B cell (primary cell): ENCODE measurements around the gene RET. TPM values are rescaled to one million over a fixed set of nuclear protein-coding genes. Genes with fewer than 3 reads are reported as not detected.

Source experiments
- ATAC-seq: fragments of 200-7000 bp; cut with Tn5 transposase; one replicate; pipeline ENCODE4 v1.10.0; 2021; ENCODE audit warnings: low read depth, mild to moderate bottlenecking, moderate number of reproducible peaks, moderate library complexity
- CTCF ChIA-PET: fragments of 350-600 bp; sonication (Branson Sonifier 250); formaldehyde crosslinking; loops from one replicate; lab custom pipeline; 2021; ENCODE audit warnings: antibody characterized with exemption, inconsistent platforms; lab: Charles Lee
- POLR2A ChIA-PET: fragments of 350-600 bp; sonication (Branson Sonifier 250); formaldehyde crosslinking; loops from one replicate; lab custom pipeline; 2021; ENCODE audit warnings: antibody characterized with exemption; lab: Charles Lee
- DNase-seq: peaks from one replicate; pipeline ENCODE4 v3.0.0; 2013
- H2AFZ ChIP-seq: 2 replicates; pipeline ENCODE4 v1.6.1; 2012; ENCODE audit warnings: mild to moderate bottlenecking, low read depth, low read length; ENCODE audit not compliant: insufficient read depth, poor library complexity, severe bottlenecking
- H3K27ac ChIP-seq, 2 donors: 1 replicate in 1 of 2; 2 replicates in 1 of 2; pipeline ENCODE4 v1.5.1; 2012 to 2013; ENCODE audit warnings: low read length in 2 of 2, mild to moderate bottlenecking in 2 of 2, moderate library complexity in 1 of 2
- H3K27me3 ChIP-seq, 4 experiments: fragments of 200-600 bp in 1 of 4; sonication (generic) in 1 of 4; replicated peaks in 1 of 4; 1 replicate in 2 of 4; 2 replicates in 2 of 4; pipeline versions ENCODE4 v1.6.1 to v1.7.0; 2013 to 2016; ENCODE audit warnings: low read length in 3 of 4, mild to moderate bottlenecking in 2 of 4, mixed read lengths in 1 of 4, moderate library complexity in 1 of 4; ENCODE audit not compliant: insufficient read depth in 4 of 4, control insufficient read depth in 3 of 4; ENCODE audit errors: control extremely low read depth in 1 of 4
- H3K36me3 ChIP-seq, 2 experiments: replicated peaks in 1 of 2; 1 replicate in 1 of 2; 2 replicates in 1 of 2; pipeline versions ENCODE4 v1.6.1 to v1.7.1; 2013; ENCODE audit warnings: low read length in 1 of 2; ENCODE audit not compliant: insufficient read depth in 2 of 2, control insufficient read depth in 1 of 2; ENCODE audit errors: control extremely low read depth in 1 of 2, extremely low read depth in 1 of 2
- H3K4me1 ChIP-seq, 2 donors: fragments of 200-600 bp in 1 of 2; sonication (generic) in 1 of 2; 1 replicate in 1 of 2; 2 replicates in 1 of 2; pipeline versions ENCODE4 v1.5.1 to v1.6.1; 2013 to 2017; ENCODE audit warnings: low read length in 2 of 2; ENCODE audit not compliant: control insufficient read depth in 2 of 2, insufficient read depth in 2 of 2
- H3K4me2 ChIP-seq: replicated peaks from 2 replicates; pipeline ENCODE3; 2012; ENCODE audit warnings: mild to moderate bottlenecking, low read depth, low read length; ENCODE audit not compliant: poor library complexity, severe bottlenecking
- H3K4me3 ChIP-seq, 5 experiments: fragments of 200-600 bp in 1 of 5; sonication (generic) in 1 of 5; 1 replicate in 3 of 5; 2 replicates in 2 of 5; pipeline versions ENCODE4 v1.5.1 to v1.7.0; 2011 to 2016; ENCODE audit warnings: low read length in 4 of 5, mild to moderate bottlenecking in 4 of 5, low read depth in 2 of 5, control low read depth in 1 of 5, moderate library complexity in 1 of 5; ENCODE audit not compliant: insufficient read depth in 1 of 5; ENCODE audit errors: control extremely low read depth in 1 of 5, extremely low read depth in 1 of 5
- H3K79me2 ChIP-seq: fragments of 200-600 bp; sonication (generic); one replicate; pipeline ENCODE4 v1.6.0; 2016; ENCODE audit warnings: low read length; ENCODE audit not compliant: control insufficient read depth, insufficient read depth
- H3K9ac ChIP-seq: fragments of 200-600 bp; sonication (generic); 2 replicates; pipeline ENCODE4 v1.6.1; 2017; ENCODE audit warnings: mild to moderate bottlenecking, low read length, moderate library complexity
- H3K9me3 ChIP-seq, 3 donors: one replicate each; pipeline versions ENCODE4 v1.6.1 to v1.7.1; 2013; ENCODE audit warnings: low read length in 2 of 3; ENCODE audit not compliant: control insufficient read depth in 2 of 3, insufficient read depth in 1 of 3; ENCODE audit errors: control extremely low read depth in 1 of 3
- H4K20me1 ChIP-seq: 2 replicates; pipeline ENCODE4 v1.6.0; 2012; ENCODE audit warnings: mild to moderate bottlenecking, low read length; ENCODE audit not compliant: insufficient read depth, control insufficient read depth, poor library complexity, severe bottlenecking
- H3K27ac Mint-ChIP-seq: one replicate; pipeline ENCODE4 v1.8.0; 2021; ENCODE audit warnings: mixed read lengths
- H3K27me3 Mint-ChIP-seq: one replicate; pipeline ENCODE4 v1.8.0; 2021; ENCODE audit warnings: mixed read lengths
- H3K4me1 Mint-ChIP-seq: one replicate; pipeline ENCODE4 v1.8.0; 2021; ENCODE audit warnings: mixed read lengths
- H3K4me3 Mint-ChIP-seq: one replicate; pipeline ENCODE4 v1.8.0; 2021; ENCODE audit warnings: mixed read lengths
- H3K9me3 Mint-ChIP-seq: one replicate; pipeline ENCODE4 v1.8.0; 2022; ENCODE audit warnings: mixed read lengths; ENCODE audit not compliant: insufficient read depth
- CTCF ChIP-seq: fragments of 200-600 bp; IDR thresholded peaks from one replicate; pipeline ENCODE4 v1.8.0; 2022; ENCODE audit warnings: antibody characterized with exemption, mild to moderate bottlenecking
- EZH2 ChIP-seq: IDR thresholded peaks from 2 replicates; pipeline ENCODE4 v1.6.1; 2012; ENCODE audit warnings: borderline replicate concordance, low read depth, mild to moderate bottlenecking, moderate library complexity, low read length; ENCODE audit not compliant: insufficient read depth, poor library complexity, severe bottlenecking
- WGBS: methylation state at CpG from one replicate; pipeline ENCODE4 v1.1.5; 2013; ENCODE audit warnings: missing lambda C conversion rate; ENCODE audit not compliant: insufficient coverage; 5-methylcytosine and 5-hydroxymethylcytosine counted together
- intact Hi-C: fragments of 100-400 bp; cut with micrococcal nuclease; formaldehyde crosslinking; loops from one replicate; pipeline ENCODE4 v1.10.0; 2022
- polyA plus RNA-seq: library from polyadenylated mRNA; depleted of rRNA; stranded (reverse); fragments of >200 nt; gene quantifications from 2 replicates; pipeline ENCODE4 v1.2.3, GENCODE V29; 2012
- total RNA-seq, 2 donors: library from RNA; stranded (reverse); fragments of 120-200 nt in 1 of 2; gene quantifications; 1 replicate in 1 of 2; 2 replicates in 1 of 2; pipeline versions ENCODE4 v1.2.3 to v1.2.4, GENCODE V29; 2013 to 2022

Gene RET
- total and polyA plus RNA-seq, 2 donors (not counting 1 experiment from before 2014, with no cell fraction given): 0.16 to 0.27 TPM

GRCh38 chr10:43032613-43033012 lies 44.3 kb upstream of the RET start:
- Histone ChIP-seq H3K9ac (no peak overlapping the region), H3K9me3 (peaks cover 5 to 17% (median 7%) of the 10 kb centered on the region in 3 donors), H4K20me1 (no peaks in the 10 kb centered on the region), H3K4me2 (no peak overlapping the region), H3K4me3 (no peak overlapping the region), H2AFZ (no peak overlapping the region), H3K27me3 (peaks cover 0 to 2% (median 0%) of the 10 kb centered on the region in 4 experiments), H3K27ac (no peak overlapping the region), H3K79me2 (no peaks in the 10 kb centered on the region), H3K4me1 (no peaks in the 10 kb centered on the region), H3K36me3 (no peaks in the 10 kb centered on the region)
- ATAC-seq: no peak
- intact Hi-C loops: no loop called here
- H3K27me3 Mint-ChIP-seq: no peaks in the 10 kb centered on the region
- no peak for DNase-seq
- no peak overlapping the region for H3K27ac Mint-ChIP-seq
- no peaks in the 10 kb centered on the region for H3K4me1 Mint-ChIP-seq
- no CpG with 5 or more reads among the region's 1 CpG for WGBS
- ChIA-PET POLR2A (no interaction called here), CTCF (interaction anchor here (0.5 kb wide), 1 partner anchor 215 kb away, joined by 3 read pairs; no protein-coding TSS in a partner anchor)
- H3K9me3 Mint-ChIP-seq: peaks cover 8% of the 10 kb centered on the region
- H3K4me3 Mint-ChIP-seq: no peak overlapping the region
- TF ChIP-seq CTCF (no peak), EZH2 (no peak)

DNA sequence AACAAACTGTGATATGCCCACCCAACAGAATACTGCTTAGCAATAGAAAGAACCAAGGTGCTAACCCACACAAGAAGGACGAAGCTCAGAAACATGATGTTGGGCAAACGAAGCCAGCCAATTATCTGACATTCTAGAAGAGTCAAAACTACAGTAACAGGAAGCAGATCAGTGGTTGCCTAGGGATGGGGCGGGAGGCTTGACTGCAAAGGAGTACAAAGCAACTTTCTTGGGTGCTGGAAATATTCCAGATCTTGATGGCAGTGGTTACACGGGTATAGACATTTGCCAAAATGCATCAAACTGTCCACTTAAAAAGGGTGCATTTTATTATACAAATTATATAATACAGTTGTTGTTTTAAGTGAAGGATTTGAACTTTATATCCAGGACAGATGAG lies 41.1 kb upstream of the RET start:
- ChIA-PET CTCF (interaction anchor here (1.4 kb wide), 1 partner anchor 9 kb away, joined by 3 read pairs; no protein-coding TSS in a partner anchor), POLR2A (no interaction called here)
- no peak overlapping the region for H3K4me2 ChIP-seq
- Mint-ChIP-seq H3K4me3 (no peak overlapping the region), H3K9me3 (peaks cover 8% of the 10 kb centered on the region), H3K27me3 (no peaks in the 10 kb centered on the region), H3K27ac (no peak overlapping the region), H3K4me1 (no peaks in the 10 kb centered on the region)
- no peak overlapping the region for H3K9ac ChIP-seq
- no peak overlapping the region for H3K27ac ChIP-seq
- TF ChIP-seq EZH2 (no peak), CTCF (no peak)
- H3K27me3 ChIP-seq: no peaks in the 10 kb centered on the region
- DNase-seq: no peak
- no peaks in the 10 kb centered on the region for H4K20me1 ChIP-seq
- no peaks in the 10 kb centered on the region for H3K4me1 ChIP-seq
- no peak for ATAC-seq
- H3K9me3 ChIP-seq: peaks cover 5 to 17% (median 7%) of the 10 kb centered on the region in 3 donors
- intact Hi-C loops: no loop called here
- H2AFZ ChIP-seq: no peak overlapping the region
- H3K36me3 ChIP-seq: no peaks in the 10 kb centered on the region
- H3K4me3 ChIP-seq: no peak overlapping the region
- WGBS: 60% methylated on average over 1 of the region's 4 CpGs
- no peaks in the 10 kb centered on the region for H3K79me2 ChIP-seq
